Fibroblast of lung (primary cell): Measurements from ENCODE around the gene RXRA.

Experiments used
- EZH2 ChIP-seq: IDR thresholded peaks from 2 replicates; pipeline ENCODE4 v1.5.1; 2012; ENCODE audit warnings: low read length, control low read depth, mild to moderate bottlenecking; ENCODE audit errors: missing control alignments
- TF ChIP-seq, protein P1 (sequence below), 2 donors: IDR thresholded peaks in 1 of 2; conservative IDR thresholded peaks in 1 of 2; 1 replicate in 1 of 2; 2 replicates in 1 of 2; pipeline ENCODE4 v1.5.1; 2011 to 2012; ENCODE audit warnings: low read length in 2 of 2, control low read depth in 1 of 2, inconsistent platforms in 1 of 2, low read depth in 1 of 2, mild to moderate bottlenecking in 1 of 2

DNA sequence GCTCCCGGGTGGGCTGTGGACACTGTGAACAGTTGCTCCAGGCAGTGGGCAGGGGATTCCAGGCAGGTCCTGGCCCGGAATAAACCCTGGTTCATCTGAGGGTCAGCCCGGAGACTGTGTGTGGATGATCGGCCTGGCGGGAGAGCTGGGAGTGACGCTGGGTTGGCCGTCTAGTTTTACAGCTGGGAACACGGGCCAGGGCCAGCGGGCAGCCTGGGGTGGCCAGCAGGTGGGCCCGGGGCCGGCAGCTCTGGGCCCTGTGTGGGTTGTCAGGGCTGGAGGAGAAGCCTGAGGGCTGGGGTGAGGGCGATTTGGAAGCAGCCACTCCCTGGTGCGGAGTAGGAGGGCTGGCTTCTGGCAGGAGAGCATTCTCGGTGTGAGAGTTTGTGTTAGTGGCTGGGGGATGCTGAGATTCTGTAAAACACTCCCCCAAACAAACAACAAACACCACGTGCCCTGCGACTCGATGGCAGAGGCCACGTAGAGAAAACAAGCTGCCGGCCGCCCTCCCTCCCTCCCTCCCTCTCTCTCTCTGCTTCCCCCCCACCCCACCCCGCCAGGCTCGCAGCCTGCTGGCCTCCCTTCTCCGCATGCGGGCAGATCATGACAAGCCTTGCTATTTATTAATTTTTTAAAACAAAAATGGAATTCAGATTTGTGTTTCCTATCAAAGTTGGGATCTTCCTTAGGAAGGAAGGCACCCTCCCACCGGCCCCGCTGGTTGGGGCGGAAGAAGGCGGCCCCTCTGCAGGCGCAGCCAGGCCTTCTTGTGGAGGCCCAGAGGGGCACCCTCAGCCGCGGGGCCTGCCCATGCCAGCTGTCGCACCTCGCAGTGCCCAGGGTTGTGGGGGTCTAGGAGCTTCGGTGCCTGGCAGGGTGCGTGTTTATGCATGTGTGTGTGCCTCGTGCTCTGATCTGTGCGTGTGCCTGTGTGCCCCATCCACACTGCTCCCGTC is 49.5 kb downstream of the RXRA start:
- TF ChIP-seq, protein P1, sequence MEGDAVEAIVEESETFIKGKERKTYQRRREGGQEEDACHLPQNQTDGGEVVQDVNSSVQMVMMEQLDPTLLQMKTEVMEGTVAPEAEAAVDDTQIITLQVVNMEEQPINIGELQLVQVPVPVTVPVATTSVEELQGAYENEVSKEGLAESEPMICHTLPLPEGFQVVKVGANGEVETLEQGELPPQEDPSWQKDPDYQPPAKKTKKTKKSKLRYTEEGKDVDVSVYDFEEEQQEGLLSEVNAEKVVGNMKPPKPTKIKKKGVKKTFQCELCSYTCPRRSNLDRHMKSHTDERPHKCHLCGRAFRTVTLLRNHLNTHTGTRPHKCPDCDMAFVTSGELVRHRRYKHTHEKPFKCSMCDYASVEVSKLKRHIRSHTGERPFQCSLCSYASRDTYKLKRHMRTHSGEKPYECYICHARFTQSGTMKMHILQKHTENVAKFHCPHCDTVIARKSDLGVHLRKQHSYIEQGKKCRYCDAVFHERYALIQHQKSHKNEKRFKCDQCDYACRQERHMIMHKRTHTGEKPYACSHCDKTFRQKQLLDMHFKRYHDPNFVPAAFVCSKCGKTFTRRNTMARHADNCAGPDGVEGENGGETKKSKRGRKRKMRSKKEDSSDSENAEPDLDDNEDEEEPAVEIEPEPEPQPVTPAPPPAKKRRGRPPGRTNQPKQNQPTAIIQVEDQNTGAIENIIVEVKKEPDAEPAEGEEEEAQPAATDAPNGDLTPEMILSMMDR (conservative IDR thresholded peaks at IDR 0.05 in 1 of 2, IDR thresholded peaks at IDR 0.05 in 1 of 2; ENCODE audit: low read depth in 1 of 2, low read length in 2 of 2), result no peak
- TF ChIP-seq EZH2, result no peak
